ENCODE results near the gene RGS17. TPM values are rescaled to one million over a fixed set of nuclear protein-coding genes. Genes with fewer than 3 reads are reported as not detected.

Gene RGS17
- total RNA-seq, 6 experiments from 2014 or later, result not detected

- DNase-seq (no peak), ATAC-seq (peak in 1 of 4 donors; percentile 36)
- no peak for TF ChIP-seq POLR2A (IDR thresholded peaks at IDR 0.05)
- TF ChIP-seq CTCF (IDR thresholded peaks at IDR 0.05), result no peak
- Histone ChIP-seq H3K9me3 (no peaks in the 10 kb centered on the region), H3K4me1 (no peaks in the 10 kb centered on the region), H3K27ac (no peak overlapping the region), H3K4me3 (no peak overlapping the region), H3K27me3 (no peaks in the 10 kb centered on the region), H3K36me3 (no peaks in the 10 kb centered on the region)
- 46% methylated on average over 9 of the region's 9 CpGs for WGBS (ENCODE audit: insufficient coverage, low coverage, low lambda C conversion rate, missing lambda C conversion rate)
- intact Hi-C loops (cut with DNase I), result no loop called here
Measured at GRCh38 chr6:153167061-153167891, 36.2 kb upstream of the RGS17 start.

- Histone ChIP-seq H3K9me3 (no peaks in the 10 kb centered on the region), H3K27me3 (no peaks in the 10 kb centered on the region), H3K27ac (no peak overlapping the region), H3K4me1 (no peaks in the 10 kb centered on the region), H3K4me3 (no peak overlapping the region), H3K36me3 (no peaks in the 10 kb centered on the region)
- intact Hi-C loops (cut with DNase I), result no loop called here
- 54% methylated on average over 2 of the region's 2 CpGs for WGBS (ENCODE audit: insufficient coverage, low coverage, low lambda C conversion rate, missing lambda C conversion rate)
- DNase-seq, result no peak
- ATAC-seq, result no peak
- no peak for TF ChIP-seq CTCF (IDR thresholded peaks at IDR 0.05)
- TF ChIP-seq POLR2A (IDR thresholded peaks at IDR 0.05), result no peak
Measured at GRCh38 chr6:153162646-153163045, 31.6 kb upstream of the RGS17 start.

DNA sequence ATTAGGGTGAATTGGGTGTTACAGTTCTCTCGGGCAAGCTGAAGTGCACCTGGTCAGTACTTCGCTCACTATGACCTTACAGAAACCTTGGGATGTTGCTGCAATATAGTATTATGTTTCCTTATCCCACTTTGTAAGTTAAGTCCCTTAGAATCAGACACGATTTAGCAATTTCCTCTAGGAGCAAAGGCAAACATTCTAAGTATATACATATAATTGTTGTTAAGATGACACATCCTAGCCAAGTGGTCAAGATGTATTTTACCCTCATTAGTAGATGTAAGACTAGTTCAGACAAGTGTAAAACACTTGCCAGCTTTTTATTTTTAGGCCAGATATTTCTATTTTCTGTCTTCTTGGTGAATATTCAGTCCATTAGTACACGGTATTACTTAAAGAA, 31.1 kb upstream of the RGS17 start:
- WGBS (ENCODE audit: insufficient coverage, low coverage, low lambda C conversion rate, missing lambda C conversion rate), result 49% methylated on average over 4 of the region's 4 CpGs
- Histone ChIP-seq H3K27ac (no peak overlapping the region), H3K27me3 (no peaks in the 10 kb centered on the region), H3K4me3 (no peak overlapping the region), H3K9me3 (no peaks in the 10 kb centered on the region), H3K36me3 (no peaks in the 10 kb centered on the region), H3K4me1 (no peaks in the 10 kb centered on the region)
- intact Hi-C loops (cut with DNase I), result no loop called here
- DNase-seq (no peak), ATAC-seq (no peak)
- no peak for TF ChIP-seq POLR2A (IDR thresholded peaks at IDR 0.05)
- no peak for TF ChIP-seq CTCF (IDR thresholded peaks at IDR 0.05)

DNA sequence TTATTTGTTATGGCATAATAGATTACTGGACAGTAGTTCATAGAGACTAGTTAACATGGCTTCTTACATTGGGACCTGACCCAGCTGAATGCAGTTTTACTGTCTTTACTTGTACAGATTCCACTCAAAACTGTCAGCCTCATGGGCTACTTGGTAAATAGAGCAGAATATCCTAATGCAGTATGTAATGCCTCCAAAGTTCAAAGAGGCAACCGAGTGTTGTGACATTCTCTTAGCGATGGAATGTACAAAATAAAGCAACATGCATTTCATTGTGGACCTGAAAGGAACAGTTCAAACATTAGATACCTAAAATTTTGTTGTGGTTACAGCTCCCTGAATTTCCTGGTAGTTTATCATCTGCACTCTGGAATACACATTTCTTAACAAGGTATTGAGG, 29.1 kb upstream of the RGS17 start:
- Histone ChIP-seq H3K27me3 (no peaks in the 10 kb centered on the region), H3K4me1 (no peaks in the 10 kb centered on the region), H3K36me3 (no peaks in the 10 kb centered on the region), H3K27ac (no peak overlapping the region), H3K9me3 (no peaks in the 10 kb centered on the region), H3K4me3 (no peak overlapping the region)
- DNase-seq (no peak), ATAC-seq (no peak)
- 57% methylated on average over 2 of the region's 2 CpGs for WGBS (ENCODE audit: insufficient coverage, low coverage, low lambda C conversion rate, missing lambda C conversion rate)
- intact Hi-C loops (cut with DNase I), result no loop called here
- no peak for TF ChIP-seq POLR2A (IDR thresholded peaks at IDR 0.05)
- no peak for TF ChIP-seq CTCF (IDR thresholded peaks at IDR 0.05)
